HG02840 (cell line): ENCODE measurements around the gene NOTCH3.

ENCODE experiments used
- ATAC-seq: cut with Tn5 transposase; IDR thresholded peaks from one replicate; pipeline ENCODE4 v1.9.1; 2021; ENCODE audit warnings: mild to moderate bottlenecking, moderate library complexity, moderate number of reproducible peaks; ENCODE audit not compliant: unreplicated experiment, low FRiP score

The NOTCH3 gene

GRCh38 chr19:15198951-15199660 lies 1.7 kb downstream of the NOTCH3 start:
- no peak for ATAC-seq

- ATAC-seq, result no peak
Observed at GRCh38 chr19:15197942-15198341, 2.9 kb downstream of the NOTCH3 start.

- ATAC-seq, result no peak
Observed at GRCh38 chr19:15197275-15197941, 3.4 kb downstream of the NOTCH3 start.

GRCh38 chr19:15196360-15197005 lies 4.3 kb downstream of the NOTCH3 start:
- ATAC-seq, result no peak

GRCh38 chr19:15195371-15196334 lies 5.1 kb downstream of the NOTCH3 start:
- no peak for ATAC-seq

GRCh38 chr19:15194938-15195337 lies 5.9 kb downstream of the NOTCH3 start:
- ATAC-seq, result no peak

- ATAC-seq, result no peak
Observed at GRCh38 chr19:15191982-15192381, 8.8 kb downstream of the NOTCH3 start.

GRCh38 chr19:15191514-15191913 lies 9.3 kb downstream of the NOTCH3 start:
- ATAC-seq, result no peak

GRCh38 chr19:15188851-15189250 lies 11.9 kb downstream of the NOTCH3 start:
- ATAC-seq, result no peak

GRCh38 chr19:15187026-15188007 lies 13.5 kb downstream of the NOTCH3 start:
- ATAC-seq, result no peak

GRCh38 chr19:15185188-15185587 lies 15.6 kb downstream of the NOTCH3 start:
- ATAC-seq, result no peak

- no peak for ATAC-seq
Observed at GRCh38 chr19:15184776-15185175, 16.0 kb downstream of the NOTCH3 start.

GRCh38 chr19:15181394-15181793 lies 19.4 kb downstream of the NOTCH3 start:
- ATAC-seq, result no peak

- ATAC-seq, result no peak
Observed at GRCh38 chr19:15180451-15181390, 20.1 kb downstream of the NOTCH3 start.

GRCh38 chr19:15178629-15179308 lies 22.0 kb downstream of the NOTCH3 start:
- ATAC-seq, result no peak

- ATAC-seq, result no peak
Observed at GRCh38 chr19:15177269-15178116, 23.3 kb downstream of the NOTCH3 start.

- ATAC-seq, result no peak
Observed at GRCh38 chr19:15175609-15176008, 25.2 kb downstream of the NOTCH3 start.
